Fibroblast of lung (primary cell): ENCODE data around the gene MICAL2. TPM values are rescaled to one million over a fixed set of nuclear protein-coding genes. Genes with fewer than 3 reads are reported as not detected.
A peak's percentile ranks its signal among the peaks of the same experiment; 100 is the strongest.

Experiments used
- DNase-seq, 2 donors: peaks; one replicate each; pipeline versions ENCODE4 v3.0.0 to v3.0.0-alpha.2; 2010; ENCODE audit warnings: low read depth in 2 of 2
- H2AFZ ChIP-seq: 2 replicates; pipeline ENCODE4 v1.5.1; 2012; ENCODE audit warnings: low read length, control low read depth, inconsistent platforms
- H3K27ac ChIP-seq: 2 replicates; pipeline ENCODE4 v1.5.1; 2011; ENCODE audit warnings: low read length, control low read depth; ENCODE audit not compliant: insufficient read depth
- H3K27me3 ChIP-seq: 2 replicates; pipeline ENCODE4 v1.5.1; 2011; ENCODE audit warnings: mild to moderate bottlenecking, low read length; ENCODE audit not compliant: control insufficient read depth, insufficient read depth
- H3K36me3 ChIP-seq: 2 replicates; pipeline ENCODE4 v1.5.1; 2011; ENCODE audit warnings: low read length; ENCODE audit not compliant: control insufficient read depth, insufficient read depth
- H3K4me1 ChIP-seq: 2 replicates; pipeline ENCODE4 v1.5.1; 2011; ENCODE audit warnings: low read length; ENCODE audit not compliant: control insufficient read depth, insufficient read depth; ENCODE audit errors: extremely low read depth
- H3K4me2 ChIP-seq: 2 replicates; pipeline ENCODE4 v1.5.1; 2011; ENCODE audit warnings: low read length, control low read depth; ENCODE audit not compliant: insufficient read depth; ENCODE audit errors: extremely low read depth
- H3K4me3 ChIP-seq, 4 experiments: fragments of 200-600 bp in 1 of 4; sonication (generic) in 1 of 4; replicated peaks in 1 of 4; 2 replicates each; pipeline ENCODE4 v1.5.1; 2011 to 2016; ENCODE audit warnings: low read length in 4 of 4, low read depth in 3 of 4, mild to moderate bottlenecking in 3 of 4, control low read depth in 2 of 4, inconsistent platforms in 1 of 4, mixed read lengths in 1 of 4; ENCODE audit not compliant: insufficient read depth in 1 of 4; ENCODE audit errors: control extremely low read depth in 1 of 4
- H3K79me2 ChIP-seq: 2 replicates; pipeline ENCODE4 v1.5.1; 2012; ENCODE audit warnings: mild to moderate bottlenecking, low read length, inconsistent platforms; ENCODE audit not compliant: control insufficient read depth, insufficient read depth
- H3K9ac ChIP-seq: 2 replicates; pipeline ENCODE4 v1.5.1; 2011; ENCODE audit warnings: mild to moderate bottlenecking, low read length, control low read depth; ENCODE audit not compliant: insufficient read depth
- H3K9me3 ChIP-seq: 2 replicates; pipeline ENCODE4 v1.5.1; 2012; ENCODE audit warnings: low read depth, low read length; ENCODE audit not compliant: control insufficient read depth, insufficient read depth
- H4K20me1 ChIP-seq: 2 replicates; pipeline ENCODE4 v1.5.1; 2011; ENCODE audit warnings: low read length; ENCODE audit not compliant: control insufficient read depth, insufficient read depth; ENCODE audit errors: extremely low read depth
- CTCF ChIP-seq, 2 donors: IDR thresholded peaks in 1 of 2; conservative IDR thresholded peaks in 1 of 2; 1 replicate in 1 of 2; 2 replicates in 1 of 2; pipeline ENCODE4 v1.5.1; 2011 to 2012; ENCODE audit warnings: low read length in 2 of 2, control low read depth in 1 of 2, inconsistent platforms in 1 of 2, low read depth in 1 of 2, mild to moderate bottlenecking in 1 of 2
- EZH2 ChIP-seq: IDR thresholded peaks from 2 replicates; pipeline ENCODE4 v1.5.1; 2012; ENCODE audit warnings: low read length, control low read depth, mild to moderate bottlenecking; ENCODE audit errors: missing control alignments
- polyA plus RNA-seq, 2 donors: library from polyadenylated mRNA; depleted of rRNA in 1 of 2; stranded (reverse) in 1 of 2; unstranded in 1 of 2; fragments of >200 nt; gene quantifications; 2 replicates each; pipeline ENCODE4 v1.2.1, GENCODE V29; 2011 to 2012; ENCODE audit warnings: missing spikeins in 1 of 2
- total RNA-seq: library from RNA; depleted of rRNA; stranded (reverse); fragments of >200 nt; gene quantifications from 2 replicates; pipeline ENCODE4 v1.2.1, GENCODE V29; 2014

The MICAL2 gene
- total and polyA plus RNA-seq, 2 donors (not counting 1 experiment from before 2014, with no cell fraction given), result 78.5 to 275 TPM

- no peaks in the 10 kb centered on the region for H4K20me1 ChIP-seq
- no peak overlapping the region for H2AFZ ChIP-seq
- H3K27me3 ChIP-seq, result no peaks in the 10 kb centered on the region
- TF ChIP-seq CTCF (conservative IDR thresholded peaks at IDR 0.05 in 1 of 2, IDR thresholded peaks at IDR 0.05 in 1 of 2; ENCODE audit: low read depth in 1 of 2, low read length in 2 of 2) (no peak), EZH2 (no peak)
- no peaks in the 10 kb centered on the region for H3K9me3 ChIP-seq
- no peak overlapping the region for H3K27ac ChIP-seq
- H3K4me1 ChIP-seq, result peaks cover 6% of the 10 kb centered on the region
- H3K9ac ChIP-seq, result no peak overlapping the region
- H3K4me2 ChIP-seq, result no peak overlapping the region
- peak; percentile 40 to 87 for DNase-seq
- H3K4me3 ChIP-seq, result no peak overlapping the region
- no peaks in the 10 kb centered on the region for H3K79me2 ChIP-seq
- peaks cover 23% of the 10 kb centered on the region for H3K36me3 ChIP-seq
Measured at GRCh38 chr11:12248330-12248729, 137.9 kb downstream of the MICAL2 start.

- H3K79me2 ChIP-seq, result no peaks in the 10 kb centered on the region
- H3K27ac ChIP-seq, result no peak overlapping the region
- TF ChIP-seq EZH2 (no peak), CTCF (conservative IDR thresholded peaks at IDR 0.05 in 1 of 2, IDR thresholded peaks at IDR 0.05 in 1 of 2; ENCODE audit: low read depth in 1 of 2, low read length in 2 of 2) (no peak)
- no peaks in the 10 kb centered on the region for H3K27me3 ChIP-seq
- H3K4me3 ChIP-seq, result no peak overlapping the region
- peaks cover 6% of the 10 kb centered on the region for H3K4me1 ChIP-seq
- no peak overlapping the region for H2AFZ ChIP-seq
- no peaks in the 10 kb centered on the region for H3K9me3 ChIP-seq
- no peak overlapping the region for H3K4me2 ChIP-seq
- no peak overlapping the region for H3K9ac ChIP-seq
- no peak for DNase-seq
- peaks cover 26% of the 10 kb centered on the region for H3K36me3 ChIP-seq
- no peaks in the 10 kb centered on the region for H4K20me1 ChIP-seq
Measured at GRCh38 chr11:12249590-12250260, 139.3 kb downstream of the MICAL2 start.

GRCh38 chr11:12251666-12252560, 141.5 kb downstream of the MICAL2 start:
- Histone ChIP-seq H4K20me1 (no peaks in the 10 kb centered on the region), H3K27ac (no peak overlapping the region), H3K36me3 (peaks cover 29% of the 10 kb centered on the region), H3K4me2 (no peak overlapping the region), H3K4me3 (no peak overlapping the region), H3K4me1 (peaks cover 3% of the 10 kb centered on the region), H3K79me2 (no peaks in the 10 kb centered on the region), H2AFZ (no peak overlapping the region), H3K9me3 (no peaks in the 10 kb centered on the region), H3K9ac (no peak overlapping the region), H3K27me3 (no peaks in the 10 kb centered on the region)
- no peak for TF ChIP-seq CTCF (conservative IDR thresholded peaks at IDR 0.05 in 1 of 2, IDR thresholded peaks at IDR 0.05 in 1 of 2; ENCODE audit: low read depth in 1 of 2, low read length in 2 of 2)
- no peak for TF ChIP-seq EZH2
- no peak for DNase-seq
